Activated naive CD4-positive, alpha-beta T cell treated with anti-CD3 and anti-CD28 coated beads for 36 hours (primary cell): Measurements from ENCODE around the gene ZNF277. TPM values are rescaled to one million over a fixed set of nuclear protein-coding genes. Genes with fewer than 3 reads are reported as not detected.

ENCODE experiments used
- CTCF ChIA-PET: fragments of 350-600 bp; sonication (Branson Sonifier 250); formaldehyde crosslinking; loops from one replicate; lab custom pipeline; 2021; ENCODE audit warnings: antibody characterized with exemption; lab: Charles Lee
- DNase-seq: peaks from one replicate; pipeline ENCODE4 v3.0.0-alpha.2; 2020
- H3K27ac Mint-ChIP-seq: one replicate; pipeline ENCODE4 v1.8.0; 2021; ENCODE audit warnings: mild to moderate bottlenecking, mixed read lengths
- H3K27me3 Mint-ChIP-seq: one replicate; pipeline ENCODE4 v1.8.0; 2021; ENCODE audit warnings: low read depth, mixed read lengths
- H3K36me3 Mint-ChIP-seq: one replicate; pipeline ENCODE4 v1.8.0; 2021; ENCODE audit warnings: low read depth, mixed read lengths
- H3K4me1 Mint-ChIP-seq: one replicate; pipeline ENCODE4 v1.8.0; 2021; ENCODE audit warnings: low read depth, mixed read lengths
- H3K4me3 Mint-ChIP-seq: one replicate; pipeline ENCODE4 v1.8.0; 2021; ENCODE audit warnings: mild to moderate bottlenecking, moderate library complexity, mixed read lengths
- H3K9me3 Mint-ChIP-seq: one replicate; pipeline ENCODE4 v1.8.0; 2021; ENCODE audit warnings: mixed read lengths
- intact Hi-C: fragments of 100-400 bp; cut with micrococcal nuclease; formaldehyde crosslinking; loops from one replicate; pipeline ENCODE4 v1.15.1; 2023
- total RNA-seq, 2 experiments: library from RNA; stranded (reverse); gene quantifications; one replicate each; pipeline ENCODE4 v1.2.3, GENCODE V29; 2021

The ZNF277 gene
- total RNA-seq, 2 experiments from 2014 or later = 27.0 to 28.2 TPM

- no peak for DNase-seq
- Mint-ChIP-seq H3K27me3 (no peaks in the 10 kb centered on the region), H3K9me3 (no peaks in the 10 kb centered on the region), H3K27ac (no peak overlapping the region), H3K36me3 (peaks cover 42% of the 10 kb centered on the region), H3K4me1 (no peaks in the 10 kb centered on the region), H3K4me3 (no peak overlapping the region)
- CTCF ChIA-PET = no interaction called here
- intact Hi-C loops = no loop called here
These were observed 121.1 kb downstream of the ZNF277 start for GRCh38 chr7:112327566-112327965.

- CTCF ChIA-PET = no interaction called here
- Mint-ChIP-seq H3K27ac (no peak overlapping the region), H3K27me3 (no peaks in the 10 kb centered on the region), H3K4me1 (no peaks in the 10 kb centered on the region), H3K36me3 (peaks cover 36% of the 10 kb centered on the region), H3K4me3 (no peak overlapping the region), H3K9me3 (no peaks in the 10 kb centered on the region)
- DNase-seq = no peak
- intact Hi-C loops = no loop called here
These were observed 125.0 kb downstream of the ZNF277 start for GRCh38 chr7:112331492-112331891.

- Mint-ChIP-seq H3K4me3 (no peak overlapping the region), H3K27ac (no peak overlapping the region), H3K27me3 (no peaks in the 10 kb centered on the region), H3K36me3 (peaks cover 43% of the 10 kb centered on the region), H3K9me3 (no peaks in the 10 kb centered on the region), H3K4me1 (no peaks in the 10 kb centered on the region)
- DNase-seq = no peak
- CTCF ChIA-PET = no interaction called here
- intact Hi-C loops = no loop called here
These were observed 127.9 kb downstream of the ZNF277 start for GRCh38 chr7:112334366-112334765.

- Mint-ChIP-seq H3K36me3 (peaks cover 43% of the 10 kb centered on the region), H3K4me3 (no peak overlapping the region), H3K27ac (no peak overlapping the region), H3K4me1 (no peaks in the 10 kb centered on the region), H3K27me3 (no peaks in the 10 kb centered on the region), H3K9me3 (no peaks in the 10 kb centered on the region)
- no peak for DNase-seq
- intact Hi-C loops = no loop called here
- CTCF ChIA-PET = no interaction called here
These were observed 129.8 kb downstream of the ZNF277 start for GRCh38 chr7:112336261-112336660.

GRCh38 chr7:112336936-112337576 lies 130.6 kb downstream of the ZNF277 start:
- Mint-ChIP-seq H3K4me1 (no peaks in the 10 kb centered on the region), H3K36me3 (peaks cover 46% of the 10 kb centered on the region), H3K4me3 (no peak overlapping the region), H3K9me3 (no peaks in the 10 kb centered on the region), H3K27ac (no peak overlapping the region), H3K27me3 (no peaks in the 10 kb centered on the region)
- intact Hi-C loops = no loop called here
- CTCF ChIA-PET = no interaction called here
- DNase-seq = no peak

- Mint-ChIP-seq H3K27me3 (no peaks in the 10 kb centered on the region), H3K9me3 (peaks cover under 1% of the 10 kb centered on the region), H3K4me3 (no peak overlapping the region), H3K27ac (no peak overlapping the region), H3K36me3 (peaks cover 52% of the 10 kb centered on the region), H3K4me1 (no peaks in the 10 kb centered on the region)
- intact Hi-C loops = no loop called here
- CTCF ChIA-PET = no interaction called here
- no peak for DNase-seq
These were observed 131.4 kb downstream of the ZNF277 start for GRCh38 chr7:112337892-112338291.

GRCh38 chr7:112338786-112339185 lies 132.3 kb downstream of the ZNF277 start:
- Mint-ChIP-seq H3K36me3 (peaks cover 60% of the 10 kb centered on the region), H3K4me1 (no peaks in the 10 kb centered on the region), H3K9me3 (peaks cover 4% of the 10 kb centered on the region), H3K4me3 (no peak overlapping the region), H3K27me3 (no peaks in the 10 kb centered on the region), H3K27ac (no peak overlapping the region)
- CTCF ChIA-PET = no interaction called here
- DNase-seq = no peak
- intact Hi-C loops = no loop called here

GRCh38 chr7:112341464-112341863 lies 135.0 kb downstream of the ZNF277 start:
- CTCF ChIA-PET = no interaction called here
- no peak overlapping the region for H3K27ac Mint-ChIP-seq
- H3K9me3 Mint-ChIP-seq = peaks cover 10% of the 10 kb centered on the region
- peaks cover 51% of the 10 kb centered on the region for H3K36me3 Mint-ChIP-seq
- DNase-seq = no peak
- intact Hi-C loops = no loop called here
- H3K27me3 Mint-ChIP-seq = no peaks in the 10 kb centered on the region
- H3K4me3 Mint-ChIP-seq = no peak overlapping the region
- no peaks in the 10 kb centered on the region for H3K4me1 Mint-ChIP-seq

- H3K36me3 Mint-ChIP-seq = peaks cover 31% of the 10 kb centered on the region
- no peaks in the 10 kb centered on the region for H3K27me3 Mint-ChIP-seq
- CTCF ChIA-PET = no interaction called here
- H3K4me1 Mint-ChIP-seq = peaks cover 2% of the 10 kb centered on the region
- no peak for DNase-seq
- peaks cover 29% of the 10 kb centered on the region for H3K9me3 Mint-ChIP-seq
- H3K4me3 Mint-ChIP-seq = no peak overlapping the region
- intact Hi-C loops = no loop called here
- H3K27ac Mint-ChIP-seq = no peak overlapping the region
These were observed 140.0 kb downstream of the ZNF277 start for GRCh38 chr7:112346381-112347060.

GRCh38 chr7:112347088-112347487 lies 140.6 kb downstream of the ZNF277 start:
- no peak for DNase-seq
- Mint-ChIP-seq H3K27me3 (no peaks in the 10 kb centered on the region), H3K4me1 (peaks cover 2% of the 10 kb centered on the region), H3K4me3 (no peak overlapping the region), H3K9me3 (peaks cover 29% of the 10 kb centered on the region), H3K36me3 (peaks cover 29% of the 10 kb centered on the region), H3K27ac (no peak overlapping the region)
- CTCF ChIA-PET = no interaction called here
- intact Hi-C loops = no loop called here

GRCh38 chr7:112350585-112350984 lies 144.1 kb downstream of the ZNF277 start:
- H3K9me3 Mint-ChIP-seq = peaks cover 28% of the 10 kb centered on the region
- H3K27me3 Mint-ChIP-seq = peaks cover 7% of the 10 kb centered on the region
- peaks cover 10% of the 10 kb centered on the region for H3K36me3 Mint-ChIP-seq
- no peak overlapping the region for H3K27ac Mint-ChIP-seq
- CTCF ChIA-PET = no interaction called here
- H3K4me1 Mint-ChIP-seq = peaks cover 2% of the 10 kb centered on the region
- no peak for DNase-seq
- intact Hi-C loops = no loop called here
- H3K4me3 Mint-ChIP-seq = no peak overlapping the region

- CTCF ChIA-PET = no interaction called here
- Mint-ChIP-seq H3K36me3 (no peaks in the 10 kb centered on the region), H3K4me1 (no peaks in the 10 kb centered on the region), H3K27ac (no peak overlapping the region), H3K9me3 (peaks cover 5% of the 10 kb centered on the region), H3K4me3 (no peak overlapping the region), H3K27me3 (peaks cover 23% of the 10 kb centered on the region)
- no peak for DNase-seq
- intact Hi-C loops = no loop called here
These were observed 150.1 kb downstream of the ZNF277 start for GRCh38 chr7:112356596-112356995.

GRCh38 chr7:112357136-112357535 lies 150.6 kb downstream of the ZNF277 start:
- CTCF ChIA-PET = no interaction called here
- H3K4me1 Mint-ChIP-seq = no peaks in the 10 kb centered on the region
- H3K27me3 Mint-ChIP-seq = peaks cover 23% of the 10 kb centered on the region
- H3K27ac Mint-ChIP-seq = no peak overlapping the region
- no peaks in the 10 kb centered on the region for H3K36me3 Mint-ChIP-seq
- intact Hi-C loops = no loop called here
- peaks cover 5% of the 10 kb centered on the region for H3K9me3 Mint-ChIP-seq
- no peak overlapping the region for H3K4me3 Mint-ChIP-seq
- no peak for DNase-seq
